Activated CD8-positive, alpha-beta memory T cell treated with anti-CD3 and anti-CD28 coated beads, Interleukin-2, amount 50 U/mL, for 1 hour (primary cell): ENCODE data around the gene IL1RAP.
"Not testable (repeated sequence)": the region's sequence is repeated elsewhere in the genome, so short reads cannot be mapped to it uniquely, and the experiment has no call there.

Experiments used
- DNase-seq: peaks from one replicate; pipeline ENCODE4 v3.0.0-alpha.2; 2020; ENCODE audit errors: extremely low read depth

Gene IL1RAP

DNA sequence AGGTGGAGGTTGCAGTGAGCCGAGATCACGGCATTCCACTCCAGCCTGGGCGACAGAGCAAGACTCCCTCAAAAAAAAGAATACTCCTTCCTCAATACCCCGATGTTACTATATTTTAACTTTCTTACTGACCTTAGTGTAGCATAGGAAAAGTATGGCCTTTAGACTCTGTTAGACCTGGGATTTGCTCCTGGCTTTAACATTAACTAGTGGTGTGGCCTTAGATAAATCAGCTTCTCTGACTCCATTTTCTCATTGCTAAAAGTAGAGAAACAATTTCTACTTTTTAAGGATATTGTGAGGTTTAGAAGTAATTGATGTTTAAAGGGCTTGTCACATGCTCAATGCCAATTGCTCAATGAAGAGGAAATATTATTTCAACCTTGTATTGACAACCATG, 7.6 kb upstream of the IL1RAP start:
- no peak for DNase-seq

GRCh38 chr3:190512666-190513065, 1.2 kb upstream of the IL1RAP start:
- DNase-seq = no peak

DNA sequence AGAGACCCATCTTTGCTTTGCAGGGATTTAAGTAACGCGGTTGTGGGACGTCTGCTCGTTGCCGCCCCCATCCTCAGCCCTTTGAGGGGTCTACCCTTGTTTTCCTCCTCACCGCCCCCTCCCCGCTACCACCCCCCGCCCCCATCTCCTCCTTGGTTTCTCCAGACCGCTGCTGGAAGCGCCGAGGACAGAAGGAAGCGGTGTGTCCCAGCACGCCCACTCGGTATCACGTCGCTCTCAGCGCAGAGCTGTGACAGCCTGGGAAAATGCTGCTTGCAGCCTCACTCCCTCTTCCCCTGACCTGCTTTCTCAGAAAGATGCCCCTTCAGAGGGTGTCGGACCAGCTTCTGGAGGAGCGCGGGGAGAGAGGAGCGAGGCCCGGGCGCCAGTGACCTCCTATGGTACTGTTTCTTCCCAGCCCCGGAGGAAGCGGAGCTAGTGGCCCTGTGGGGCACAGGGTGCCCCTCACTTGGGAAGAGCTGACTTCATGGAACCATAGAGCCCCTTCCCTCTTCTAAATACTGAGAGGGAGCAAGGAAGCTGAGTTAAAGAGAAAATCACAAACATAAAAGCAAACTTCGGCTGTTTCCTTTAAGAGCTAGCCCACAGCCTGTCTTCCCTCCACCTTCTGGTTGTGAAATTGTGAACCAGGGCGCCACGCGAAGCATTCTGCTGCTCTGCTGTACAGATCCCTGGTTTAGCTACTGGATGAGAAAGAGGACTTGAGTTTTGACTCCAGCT, 698 bp downstream of the IL1RAP start:
- DNase-seq = no peak

DNA sequence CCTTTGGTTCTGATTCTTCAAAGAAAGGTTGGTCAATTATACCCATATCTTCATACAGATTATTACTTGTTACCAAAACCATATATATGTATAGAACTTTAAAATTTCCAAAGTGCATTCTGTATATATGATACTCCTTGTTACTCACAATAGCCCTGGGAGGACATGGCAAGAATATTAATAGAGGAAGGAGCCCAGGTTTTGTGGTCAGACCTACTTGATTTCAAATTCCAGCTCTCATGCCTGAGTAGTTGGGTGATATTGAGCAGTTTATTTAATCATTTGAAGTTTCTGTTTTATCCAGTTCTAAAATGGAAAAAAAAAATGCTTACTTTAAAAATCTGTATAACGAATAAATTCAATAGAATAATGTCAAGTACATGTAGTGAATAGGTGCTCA, 2.5 kb downstream of the IL1RAP start:
- no peak for DNase-seq

- DNase-seq = no peak
Measured at GRCh38 chr3:190517687-190518086, 3.8 kb downstream of the IL1RAP start.

GRCh38 chr3:190518531-190518930, 4.6 kb downstream of the IL1RAP start:
- DNase-seq = not testable (repeated sequence)

- no peak for DNase-seq
Measured at GRCh38 chr3:190519886-190520285, 6.0 kb downstream of the IL1RAP start.

DNA sequence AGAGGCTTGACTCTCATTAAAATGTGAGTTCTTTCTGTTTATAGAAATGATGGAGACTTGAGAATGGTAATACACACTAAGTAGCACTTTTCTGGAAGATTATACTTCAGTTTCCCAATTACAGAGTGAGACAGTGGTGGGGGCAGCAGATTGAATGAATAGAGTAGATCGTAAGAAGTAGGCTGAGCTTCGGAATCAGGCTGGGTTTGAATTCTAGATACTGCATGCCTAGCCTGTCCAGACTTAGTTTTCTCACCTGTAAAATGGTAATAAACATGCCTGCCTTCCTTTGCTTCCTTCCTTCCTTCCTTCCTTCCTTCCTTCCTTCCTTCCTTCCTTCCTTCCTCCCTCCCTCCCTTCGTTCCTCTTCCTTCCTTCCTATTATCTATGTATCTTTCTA, 8.1 kb downstream of the IL1RAP start:
- no peak for DNase-seq

DNA sequence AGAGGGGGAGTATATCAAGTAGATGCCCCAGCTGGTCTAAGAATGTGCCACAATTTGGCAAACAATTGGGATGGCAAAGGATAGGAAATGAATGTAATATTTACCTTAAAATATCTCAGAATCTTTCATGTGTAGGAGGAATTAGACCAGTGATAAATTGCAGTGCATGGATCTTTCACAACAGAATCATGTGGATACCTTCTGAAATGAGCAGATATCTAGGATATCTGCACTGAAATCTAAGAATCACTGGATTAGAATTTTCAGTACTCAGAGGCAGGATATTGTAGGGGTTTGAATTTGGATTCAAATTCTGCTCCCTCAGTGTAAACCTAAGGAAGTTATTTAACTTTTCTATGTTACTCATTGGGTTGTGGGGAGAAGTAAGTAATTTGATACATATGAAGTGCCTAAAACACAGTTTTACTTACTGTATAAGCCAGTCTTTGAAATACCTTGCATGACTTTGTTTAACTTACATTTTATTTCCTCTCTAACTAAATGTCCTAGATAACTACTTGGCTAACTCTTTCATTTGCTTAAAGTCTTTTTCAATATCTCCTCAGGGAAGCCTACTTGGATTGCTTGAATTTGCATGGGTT, 8.8 kb downstream of the IL1RAP start:
- DNase-seq = no peak

GRCh38 chr3:190524942-190525341, 11.1 kb downstream of the IL1RAP start:
- no peak for DNase-seq

- no peak for DNase-seq
Measured at GRCh38 chr3:190525634-190526033, 11.7 kb downstream of the IL1RAP start.

- DNase-seq = no peak
Measured at GRCh38 chr3:190526787-190527762, 13.2 kb downstream of the IL1RAP start.

- no peak for DNase-seq
Measured at GRCh38 chr3:190528706-190529105, 14.8 kb downstream of the IL1RAP start.

DNA sequence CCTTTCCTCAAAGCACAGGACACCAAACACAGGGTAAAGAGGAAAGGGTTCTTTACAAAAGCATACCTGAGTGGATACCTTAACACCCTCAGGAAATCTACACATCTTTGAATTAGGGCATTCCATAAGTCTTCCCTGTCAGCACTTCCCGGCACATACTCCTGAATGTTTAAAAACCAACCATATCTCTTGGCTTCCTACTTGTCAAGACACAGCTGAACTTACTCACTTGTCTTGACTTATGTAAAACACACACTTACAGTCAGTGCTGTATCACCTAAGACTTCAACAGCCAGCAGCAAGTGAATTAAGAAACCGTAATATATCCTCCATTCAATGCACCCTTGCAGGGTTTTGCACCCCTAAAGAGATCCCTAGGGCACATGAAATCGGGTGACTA, 17.5 kb downstream of the IL1RAP start:
- DNase-seq = no peak

DNA sequence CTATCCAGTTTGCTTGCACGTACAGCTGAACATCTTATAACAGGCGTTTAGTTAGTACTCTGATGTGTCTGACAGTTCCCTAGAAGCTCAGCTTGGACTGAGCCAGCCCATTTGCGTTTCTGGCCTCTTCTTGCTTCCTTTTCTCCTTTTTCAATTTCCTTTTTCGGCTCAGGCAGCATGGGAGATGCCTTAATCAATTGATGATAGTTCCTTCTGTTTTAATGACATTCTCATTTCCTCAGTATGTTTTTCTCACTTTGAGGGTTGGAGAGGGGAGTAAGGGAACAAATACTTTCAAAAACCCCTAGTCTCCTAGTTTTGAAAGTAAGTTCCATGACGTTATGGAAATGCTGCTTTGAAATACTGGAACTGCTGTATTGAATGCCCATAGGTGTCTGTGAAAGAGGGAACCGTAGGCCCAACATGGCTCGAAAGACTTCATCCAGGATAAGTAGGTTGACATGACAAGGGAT, 18.9 kb downstream of the IL1RAP start:
- no peak for DNase-seq

GRCh38 chr3:190533511-190534281, 19.8 kb downstream of the IL1RAP start:
- no peak for DNase-seq

DNA sequence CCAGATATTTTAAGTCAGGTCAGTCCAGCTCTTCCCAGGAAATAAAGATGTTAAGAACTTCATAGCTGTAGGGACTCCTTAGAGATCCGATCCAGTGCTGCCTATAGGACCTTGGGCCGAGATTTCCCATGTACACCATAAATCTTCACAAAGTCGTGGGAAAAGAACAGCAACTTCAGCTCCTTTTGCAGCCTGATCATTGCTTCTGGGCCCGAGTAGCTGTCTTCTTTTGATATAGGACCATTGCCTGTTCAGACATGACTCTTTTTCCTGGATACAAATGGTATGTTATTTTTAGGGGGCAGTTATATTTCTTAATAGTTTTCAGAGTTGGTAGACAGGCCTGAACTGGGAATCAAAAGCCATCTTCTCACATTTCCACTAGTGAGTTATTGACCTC, 20.5 kb downstream of the IL1RAP start:
- DNase-seq = no peak

DNA sequence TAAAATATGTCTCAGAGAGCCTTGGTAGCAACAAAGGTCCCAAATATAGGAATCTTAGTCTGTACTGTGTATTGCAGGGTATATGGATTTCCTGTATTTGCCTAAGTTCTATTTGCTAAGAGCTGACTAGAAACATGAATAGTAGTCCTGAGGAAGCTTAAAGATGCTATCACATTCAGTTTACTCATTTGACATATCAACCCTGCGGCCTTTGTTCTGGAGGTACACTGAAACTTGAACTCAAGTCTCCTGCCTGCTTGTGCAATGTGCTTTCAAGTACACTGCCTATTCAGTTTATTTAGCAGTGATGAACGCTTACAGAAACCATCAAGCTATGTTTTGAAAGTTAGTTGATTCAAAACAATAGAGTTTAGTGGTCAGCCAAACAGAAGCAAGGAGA, 21.1 kb downstream of the IL1RAP start:
- no peak for DNase-seq

DNA sequence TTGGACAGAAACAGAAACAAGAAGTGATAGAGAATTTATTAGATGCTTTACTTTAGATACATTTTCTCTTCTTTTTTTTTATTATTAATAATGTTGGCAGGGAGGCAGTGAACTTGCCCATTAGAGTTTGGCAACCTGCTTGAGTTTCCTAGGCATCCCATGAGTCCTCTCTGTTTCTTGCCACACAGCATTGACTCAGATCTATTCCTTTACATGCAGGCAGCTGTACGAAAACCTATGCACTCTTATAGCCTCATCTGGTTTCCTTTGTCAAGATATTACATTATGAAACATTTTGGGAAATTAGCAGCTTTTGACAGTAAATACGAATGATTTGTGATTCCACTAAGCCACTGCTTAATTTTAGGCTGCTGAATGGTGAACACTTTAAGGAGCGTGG, 23.3 kb downstream of the IL1RAP start:
- DNase-seq = no peak

- DNase-seq = no peak
Measured at GRCh38 chr3:190538288-190538687, 24.4 kb downstream of the IL1RAP start.

DNA sequence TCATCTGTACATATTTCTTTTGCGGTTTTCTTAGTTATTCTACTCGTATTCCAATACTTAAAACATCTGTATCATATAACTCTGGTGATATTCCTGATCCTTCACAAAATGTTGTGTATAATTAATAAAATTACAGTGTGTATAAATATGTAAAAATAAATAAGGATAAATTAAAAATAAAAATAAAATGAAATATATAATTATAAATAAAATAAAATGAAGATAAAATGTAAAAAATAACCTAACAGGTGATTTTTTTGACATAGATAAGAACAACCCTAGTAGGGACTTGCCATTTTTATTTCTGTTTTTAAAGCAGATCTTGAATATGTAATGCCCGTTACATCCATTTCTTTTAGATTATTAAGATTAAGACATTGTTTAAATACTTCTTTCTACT, 25.6 kb downstream of the IL1RAP start:
- DNase-seq = no peak

DNA sequence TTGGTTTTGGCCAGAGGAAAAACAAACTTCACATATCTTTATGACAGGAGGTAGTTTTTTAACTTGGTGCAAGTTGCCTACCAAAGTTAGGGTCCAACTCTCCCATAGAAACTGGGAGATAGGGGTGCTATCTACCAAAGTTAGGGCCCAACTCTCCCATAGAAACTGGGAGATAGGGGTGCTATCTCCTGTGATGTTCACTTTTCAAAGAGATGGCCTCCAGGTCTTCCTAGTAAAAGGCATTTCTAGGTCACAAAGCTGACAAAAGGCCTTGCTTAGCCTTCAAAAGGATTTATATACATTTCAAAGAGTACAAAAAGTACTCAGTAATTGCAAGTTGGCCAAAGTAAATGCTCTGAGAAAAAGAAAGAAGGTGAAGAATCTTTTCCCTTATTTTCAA, 27.1 kb downstream of the IL1RAP start:
- DNase-seq = no peak
